ENCODE results near the gene GCNA.

DNA sequence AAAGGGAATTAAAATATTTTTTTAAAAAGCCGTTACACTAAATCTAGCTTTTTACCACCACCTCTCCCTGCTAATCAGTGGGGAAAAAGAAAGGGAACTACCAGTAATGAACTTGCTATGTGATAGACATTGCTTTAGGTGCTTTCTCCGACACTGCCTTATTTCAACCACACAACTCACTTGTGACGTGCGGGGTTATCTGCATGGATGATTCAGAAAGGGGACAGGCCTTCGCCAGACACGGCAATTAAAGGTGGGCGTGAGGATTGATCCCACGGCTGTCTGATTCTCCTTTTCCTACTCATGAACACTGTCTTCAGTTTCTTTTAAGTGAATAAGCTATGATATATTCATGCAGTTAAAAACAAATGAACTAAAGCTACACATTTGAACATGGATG lies 41.0 kb downstream of the GCNA start:
- TF ChIP-seq, protein P1, sequence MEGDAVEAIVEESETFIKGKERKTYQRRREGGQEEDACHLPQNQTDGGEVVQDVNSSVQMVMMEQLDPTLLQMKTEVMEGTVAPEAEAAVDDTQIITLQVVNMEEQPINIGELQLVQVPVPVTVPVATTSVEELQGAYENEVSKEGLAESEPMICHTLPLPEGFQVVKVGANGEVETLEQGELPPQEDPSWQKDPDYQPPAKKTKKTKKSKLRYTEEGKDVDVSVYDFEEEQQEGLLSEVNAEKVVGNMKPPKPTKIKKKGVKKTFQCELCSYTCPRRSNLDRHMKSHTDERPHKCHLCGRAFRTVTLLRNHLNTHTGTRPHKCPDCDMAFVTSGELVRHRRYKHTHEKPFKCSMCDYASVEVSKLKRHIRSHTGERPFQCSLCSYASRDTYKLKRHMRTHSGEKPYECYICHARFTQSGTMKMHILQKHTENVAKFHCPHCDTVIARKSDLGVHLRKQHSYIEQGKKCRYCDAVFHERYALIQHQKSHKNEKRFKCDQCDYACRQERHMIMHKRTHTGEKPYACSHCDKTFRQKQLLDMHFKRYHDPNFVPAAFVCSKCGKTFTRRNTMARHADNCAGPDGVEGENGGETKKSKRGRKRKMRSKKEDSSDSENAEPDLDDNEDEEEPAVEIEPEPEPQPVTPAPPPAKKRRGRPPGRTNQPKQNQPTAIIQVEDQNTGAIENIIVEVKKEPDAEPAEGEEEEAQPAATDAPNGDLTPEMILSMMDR (IDR thresholded peaks at IDR 0.05) = no peak
- TF ChIP-seq POLR2A (IDR thresholded peaks at IDR 0.05) (no peak), EP300 (IDR thresholded peaks at IDR 0.05) (no peak)
